IMR-90 (cell line): ENCODE results near the gene MGAT4A. TPM values are rescaled to one million over a fixed set of nuclear protein-coding genes. Genes with fewer than 3 reads are reported as not detected.

Experiments used
- ATAC-seq: fragments of 200-7000 bp; cut with Tn5 transposase; 2 replicates; pipeline ENCODE4 v1.9.1; 2020; ENCODE audit warnings: low read depth, mild to moderate bottlenecking, moderate library complexity
- BruUV-seq: library from RNA; stranded (reverse); fragments of 400-500 nt; replicated peaks from 2 replicates; lab custom pipeline; 2021; lab: Mats Ljungman, UMichigan
- CTCF ChIA-PET: fragments of 300-600 bp; formaldehyde crosslinking; extraction: SDS; loops from one replicate; lab custom pipeline; 2021; ENCODE audit warnings: antibody characterized with exemption; lab: Yijun Ruan, JAX
- POLR2A ChIA-PET: fragments of 300-600 bp; sonication (Branson Sonifier 250); formaldehyde crosslinking; loops from one replicate; lab custom pipeline; 2022; ENCODE audit warnings: antibody characterized with exemption; ENCODE audit not compliant: unreplicated experiment; lab: Charles Lee
- DNase-seq: peaks from one replicate; pipeline ENCODE4 v3.0.0; 2013
- H2AFZ ChIP-seq: replicated peaks from 2 replicates; pipeline ENCODE3; 2013; ENCODE audit warnings: low read length, mild to moderate bottlenecking; ENCODE audit not compliant: poor library complexity
- H2AK5ac ChIP-seq: 2 replicates; pipeline ENCODE4 v1.6.1; 2013; ENCODE audit warnings: low read depth, low read length, inconsistent platforms
- H2AK9ac ChIP-seq: replicated peaks from 2 replicates; pipeline ENCODE3; 2013; ENCODE audit warnings: mild to moderate bottlenecking, low read depth, low read length, moderate library complexity; ENCODE audit not compliant: poor library complexity
- H2BK120ac ChIP-seq: 2 replicates; pipeline ENCODE4 v1.6.1; 2013; ENCODE audit warnings: low read depth, low read length, inconsistent platforms
- H2BK15ac ChIP-seq: 3 replicates; pipeline ENCODE4 v1.6.1; 2013; ENCODE audit warnings: low read depth, low read length, inconsistent platforms
- H2BK20ac ChIP-seq: 2 replicates; pipeline ENCODE4 v1.6.1; 2013; ENCODE audit warnings: low read depth, mild to moderate bottlenecking, inconsistent platforms, low read length, moderate library complexity
- H2BK5ac ChIP-seq: 2 replicates; pipeline ENCODE4 v1.6.1; 2013; ENCODE audit warnings: mild to moderate bottlenecking, low read depth, low read length, inconsistent platforms; ENCODE audit not compliant: poor library complexity, severe bottlenecking
- H3K14ac ChIP-seq: replicated peaks from 2 replicates; pipeline ENCODE4 v1.6.1; 2013; ENCODE audit warnings: low read depth, low read length, inconsistent platforms
- H3K18ac ChIP-seq: 2 replicates; pipeline ENCODE4 v1.6.1; 2013; ENCODE audit warnings: low read depth, low read length, control low read depth
- H3K23ac ChIP-seq: 2 replicates; pipeline ENCODE4 v1.6.1; 2013; ENCODE audit warnings: low read depth, low read length, inconsistent platforms
- H3K27ac ChIP-seq: 2 replicates; pipeline ENCODE4 v1.5.1; 2013; ENCODE audit warnings: mild to moderate bottlenecking, control low read depth, low read length; ENCODE audit not compliant: insufficient read depth
- H3K27me3 ChIP-seq: 2 replicates; pipeline ENCODE4 v1.6.1; 2013; ENCODE audit warnings: low read length; ENCODE audit not compliant: control insufficient read depth, insufficient read depth
- H3K36me3 ChIP-seq: 2 replicates; pipeline ENCODE4 v1.6.1; 2013; ENCODE audit warnings: low read length, mixed read lengths; ENCODE audit not compliant: control insufficient read depth, insufficient read depth
- H3K4ac ChIP-seq: 2 replicates; pipeline ENCODE4 v1.6.1; 2013; ENCODE audit warnings: low read depth, low read length, inconsistent platforms
- H3K4me1 ChIP-seq: 2 replicates; pipeline ENCODE4 v1.6.1; 2013; ENCODE audit warnings: low read length, mixed read lengths; ENCODE audit not compliant: control insufficient read depth, insufficient read depth
- H3K4me2 ChIP-seq: 2 replicates; pipeline ENCODE4 v1.6.1; 2013; ENCODE audit warnings: low read depth, mild to moderate bottlenecking, control low read depth, low read length, moderate library complexity
- H3K4me3 ChIP-seq: 2 replicates; pipeline ENCODE4 v1.5.1; 2013; ENCODE audit warnings: low read depth, mild to moderate bottlenecking, control low read depth, low read length, moderate library complexity; ENCODE audit not compliant: insufficient read depth
- H3K56ac ChIP-seq: 2 replicates; pipeline ENCODE4 v1.6.1; 2013; ENCODE audit warnings: low read length, inconsistent platforms; ENCODE audit not compliant: insufficient read depth; ENCODE audit errors: extremely low read depth
- H3K79me1 ChIP-seq, 2 experiments: 2 replicates each; pipeline ENCODE4 v1.6.1; 2013; ENCODE audit warnings: low read length in 2 of 2, inconsistent platforms in 1 of 2, low read depth in 1 of 2
- H3K9ac ChIP-seq: 2 replicates; pipeline ENCODE4 v1.6.1; 2013; ENCODE audit warnings: low read depth, low read length, control low read depth
- H3K9me1 ChIP-seq: 2 replicates; pipeline ENCODE4 v1.6.1; 2013; ENCODE audit warnings: low read length, inconsistent platforms; ENCODE audit not compliant: insufficient read depth
- H3K9me3 ChIP-seq: 2 replicates; pipeline ENCODE4 v1.6.1; 2013; ENCODE audit warnings: low read length; ENCODE audit not compliant: control insufficient read depth, insufficient read depth
- H4K20me1 ChIP-seq: 2 replicates; pipeline ENCODE4 v1.6.1; 2013; ENCODE audit warnings: low read length, inconsistent platforms; ENCODE audit not compliant: insufficient read depth
- H4K5ac ChIP-seq: 2 replicates; pipeline ENCODE4 v1.6.1; 2013; ENCODE audit warnings: mild to moderate bottlenecking, low read depth, low read length, control low read depth
- H4K8ac ChIP-seq, 2 experiments: 2 replicates each; pipeline ENCODE4 v1.6.1; 2013; ENCODE audit warnings: low read depth in 2 of 2, low read length in 2 of 2, control low read depth in 1 of 2, inconsistent platforms in 1 of 2
- H4K91ac ChIP-seq: 2 replicates; pipeline ENCODE4 v1.6.1; 2013; ENCODE audit warnings: low read depth, low read length, inconsistent platforms; ENCODE audit not compliant: insufficient read depth
- CEBPB ChIP-seq: IDR thresholded peaks from 2 replicates; pipeline ENCODE4 v1.6.1; 2012; ENCODE audit warnings: low read depth, low read length, improper control_type of control experiment
- CHD1 ChIP-seq: IDR thresholded peaks from 2 replicates; pipeline ENCODE4 v1.6.1; 2012; ENCODE audit warnings: low read depth, low read length, improper control_type of control experiment
- FOS ChIP-seq: fragments of 150-350 bp; IDR thresholded peaks from 2 replicates; pipeline ENCODE4 v1.6.1; 2016; ENCODE audit warnings: low read depth, low read length
- POLR2A ChIP-seq: IDR thresholded peaks from 2 replicates; pipeline ENCODE4 v1.6.1; 2012; ENCODE audit warnings: mild to moderate bottlenecking, low read depth, low read length
- RCOR1 ChIP-seq: IDR thresholded peaks from 2 replicates; pipeline ENCODE4 v1.6.1; 2012; ENCODE audit warnings: mild to moderate bottlenecking, low read length, improper control_type of control experiment; ENCODE audit not compliant: insufficient replicate concordance
- WGBS, 2 experiments: methylation state at CpG; one replicate each; pipeline versions ENCODE4 v1.1.5 to v1.1.7; 2013; ENCODE audit warnings: missing lambda C conversion rate in 2 of 2; ENCODE audit not compliant: insufficient read length in 1 of 2; ENCODE audit errors: extremely low coverage in 2 of 2; 5-methylcytosine and 5-hydroxymethylcytosine counted together
- dilution Hi-C: fragments of 300-500 bp; cut with HindIII; formaldehyde crosslinking; loops from one replicate; pipeline ENCODE4 v1.14.3; 2018; ENCODE audit warnings: low sequenced_read_pairs; ENCODE audit not compliant: unreplicated experiment
- in situ Hi-C: fragments of 300-500 bp; cut with MboI; formaldehyde crosslinking; loops from 3 replicates; pipeline ENCODE4 v1.14.3; 2019; ENCODE audit warnings: low sequenced_read_pairs, inconsistent platforms, mixed read lengths
- intact Hi-C: fragments of 100-400 bp; cut with micrococcal nuclease; formaldehyde crosslinking; loops from 2 replicates; pipeline ENCODE4 v1.10.0; 2022
- polyA plus RNA-seq, 3 experiments: library from polyadenylated mRNA; depleted of rRNA; stranded (reverse); fragments of >200 nt; gene quantifications; 2 replicates each; pipeline ENCODE4 v1.2.3, GENCODE V29; 2012; ENCODE audit warnings: low replicate concordance in 1 of 3
- total RNA-seq: library from RNA; depleted of rRNA; stranded (reverse); fragments of >200 nt; gene quantifications from 2 replicates; pipeline ENCODE4 v1.2.3, GENCODE V29; 2012

Gene MGAT4A
- total and polyA plus RNA-seq, 2 of the 4 experiments (the other 2 are of a cell fraction): under 0.01 TPM; not detected in 1

DNA sequence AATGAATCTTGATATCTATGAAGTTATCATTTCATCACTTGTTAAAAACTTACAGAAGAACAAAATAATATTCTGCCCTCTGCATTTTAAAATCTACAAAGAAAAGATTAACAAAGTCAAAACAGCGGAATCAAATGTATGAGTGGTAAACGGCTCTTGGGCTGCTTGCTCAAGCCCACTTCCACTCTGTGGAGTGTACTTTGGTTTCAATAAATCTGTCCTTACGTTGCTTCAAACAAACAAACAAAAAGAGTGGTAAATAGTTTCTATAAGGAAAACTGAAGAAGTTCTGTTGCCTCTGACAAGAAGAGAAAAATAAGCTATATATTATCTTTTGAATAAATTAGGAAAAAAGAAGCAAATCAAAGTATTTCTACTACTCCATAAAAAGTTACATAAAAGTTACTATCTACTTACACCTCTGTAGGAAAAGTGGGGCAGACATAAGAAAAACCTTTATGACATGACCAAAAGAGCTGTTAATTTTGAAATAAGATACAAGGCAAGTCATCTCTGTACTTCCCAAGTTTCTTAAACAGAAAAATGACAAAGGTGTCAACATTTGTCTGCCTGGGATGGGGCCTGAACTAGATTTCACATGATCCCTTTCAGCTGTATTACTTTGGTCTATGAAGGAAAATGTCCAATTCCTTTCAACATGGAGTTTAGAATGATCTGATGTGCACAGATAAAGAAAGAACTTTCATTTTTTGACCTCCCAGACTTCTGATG lies 56.5 kb downstream of the MGAT4A start:
- DNase-seq (no peak), ATAC-seq (no peak)
- Histone ChIP-seq H4K91ac (no peak overlapping the region), H3K36me3 (no peaks in the 10 kb centered on the region), H3K4me1 (no peaks in the 10 kb centered on the region), H3K23ac (no peak overlapping the region), H2BK5ac (no peak overlapping the region), H3K9ac (no peak overlapping the region), H3K27ac (no peak overlapping the region), H3K79me1 (no peaks in the 10 kb centered on the region), H3K14ac (no peak overlapping the region), H3K4me3 (no peak overlapping the region), H2AK9ac (no peak overlapping the region), H3K4ac (no peak overlapping the region), H3K9me3 (no peaks in the 10 kb centered on the region), H4K20me1 (no peaks in the 10 kb centered on the region), H4K5ac (no peak overlapping the region), H4K8ac (no peak overlapping the region), H3K9me1 (no peaks in the 10 kb centered on the region), H3K27me3 (no peaks in the 10 kb centered on the region), H2BK15ac (no peak overlapping the region), H2BK20ac (no peak overlapping the region), H3K56ac (no peak overlapping the region), H3K4me2 (no peak overlapping the region), H2AFZ (no peak overlapping the region), H3K18ac (no peak overlapping the region), H2BK120ac (no peak overlapping the region), H2AK5ac (no peak overlapping the region)
- no TSS peak for BruUV-seq
- whole genome bisulfite sequencing, 2 experiments: no CpG with 5 or more reads among the region's 3 CpGs
- TF ChIP-seq CEBPB: no peak
- no peak for TF ChIP-seq POLR2A
- TF ChIP-seq RCOR1: no peak
- no peak for TF ChIP-seq FOS
- no peak for TF ChIP-seq CHD1
- CTCF ChIA-PET: no interaction called here
- dilution Hi-C loops: no loop called here
- intact Hi-C loops: no loop called here
- POLR2A ChIA-PET: no interaction called here
- in situ Hi-C loops: no loop called here
